Adrenal gland (tissue), 5 donors: ENCODE data around the gene FMN2.

Experiments used
- POLR2A ChIP-seq, 2 donors: fragments of 450-650 bp; IDR thresholded peaks; one replicate each; pipeline ENCODE4 v1.6.1; 2017; ENCODE audit warnings: antibody characterized with exemption in 2 of 2, mild to moderate bottlenecking in 2 of 2, moderate library complexity in 1 of 2
- TF ChIP-seq, protein P1 (sequence below), 6 experiments: fragments of 450-650 bp in 4 of 6; fragments of 200-600 bp in 2 of 6; sonication (generic) in 1 of 6; IDR thresholded peaks; 1 replicate in 5 of 6; 2 replicates in 1 of 6; pipeline versions ENCODE4 v1.5.1 to v1.8.0; 2016 to 2021; ENCODE audit warnings: antibody characterized with exemption in 6 of 6, mild to moderate bottlenecking in 2 of 6, moderate library complexity in 1 of 6
- donor health status: DM: no; HTN: no; CAD: no.

- TF ChIP-seq, protein P1, sequence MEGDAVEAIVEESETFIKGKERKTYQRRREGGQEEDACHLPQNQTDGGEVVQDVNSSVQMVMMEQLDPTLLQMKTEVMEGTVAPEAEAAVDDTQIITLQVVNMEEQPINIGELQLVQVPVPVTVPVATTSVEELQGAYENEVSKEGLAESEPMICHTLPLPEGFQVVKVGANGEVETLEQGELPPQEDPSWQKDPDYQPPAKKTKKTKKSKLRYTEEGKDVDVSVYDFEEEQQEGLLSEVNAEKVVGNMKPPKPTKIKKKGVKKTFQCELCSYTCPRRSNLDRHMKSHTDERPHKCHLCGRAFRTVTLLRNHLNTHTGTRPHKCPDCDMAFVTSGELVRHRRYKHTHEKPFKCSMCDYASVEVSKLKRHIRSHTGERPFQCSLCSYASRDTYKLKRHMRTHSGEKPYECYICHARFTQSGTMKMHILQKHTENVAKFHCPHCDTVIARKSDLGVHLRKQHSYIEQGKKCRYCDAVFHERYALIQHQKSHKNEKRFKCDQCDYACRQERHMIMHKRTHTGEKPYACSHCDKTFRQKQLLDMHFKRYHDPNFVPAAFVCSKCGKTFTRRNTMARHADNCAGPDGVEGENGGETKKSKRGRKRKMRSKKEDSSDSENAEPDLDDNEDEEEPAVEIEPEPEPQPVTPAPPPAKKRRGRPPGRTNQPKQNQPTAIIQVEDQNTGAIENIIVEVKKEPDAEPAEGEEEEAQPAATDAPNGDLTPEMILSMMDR (IDR thresholded peaks at IDR 0.05), result no peak
- no peak for TF ChIP-seq POLR2A (IDR thresholded peaks at IDR 0.05)
Observed at GRCh38 chr1:240516069-240516468, 424.4 kb downstream of the FMN2 start.
